ENCODE measurements around the gene L3MBTL3.

L3MBTL3 gene

DNA sequence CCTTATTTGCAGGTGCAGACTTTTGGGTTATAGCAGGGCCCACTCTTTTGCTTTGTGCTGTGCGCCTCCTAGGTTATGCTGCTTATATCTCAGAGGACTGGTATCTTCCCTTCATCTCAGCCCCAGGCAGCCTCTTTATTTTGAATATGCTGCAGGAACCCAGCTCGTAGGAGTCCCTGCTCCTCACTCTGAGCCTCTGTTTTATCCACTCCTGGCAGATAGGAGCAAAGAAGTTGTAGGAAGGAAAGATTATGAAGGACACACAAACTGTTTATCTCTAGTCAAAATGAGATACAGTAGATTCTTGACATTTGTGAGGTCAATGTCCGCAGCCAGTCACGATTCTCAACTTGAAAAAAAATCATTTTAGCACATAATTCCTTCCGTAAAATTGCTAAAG, 15.6 kb downstream of the L3MBTL3 start:
- TF ChIP-seq, protein P1, sequence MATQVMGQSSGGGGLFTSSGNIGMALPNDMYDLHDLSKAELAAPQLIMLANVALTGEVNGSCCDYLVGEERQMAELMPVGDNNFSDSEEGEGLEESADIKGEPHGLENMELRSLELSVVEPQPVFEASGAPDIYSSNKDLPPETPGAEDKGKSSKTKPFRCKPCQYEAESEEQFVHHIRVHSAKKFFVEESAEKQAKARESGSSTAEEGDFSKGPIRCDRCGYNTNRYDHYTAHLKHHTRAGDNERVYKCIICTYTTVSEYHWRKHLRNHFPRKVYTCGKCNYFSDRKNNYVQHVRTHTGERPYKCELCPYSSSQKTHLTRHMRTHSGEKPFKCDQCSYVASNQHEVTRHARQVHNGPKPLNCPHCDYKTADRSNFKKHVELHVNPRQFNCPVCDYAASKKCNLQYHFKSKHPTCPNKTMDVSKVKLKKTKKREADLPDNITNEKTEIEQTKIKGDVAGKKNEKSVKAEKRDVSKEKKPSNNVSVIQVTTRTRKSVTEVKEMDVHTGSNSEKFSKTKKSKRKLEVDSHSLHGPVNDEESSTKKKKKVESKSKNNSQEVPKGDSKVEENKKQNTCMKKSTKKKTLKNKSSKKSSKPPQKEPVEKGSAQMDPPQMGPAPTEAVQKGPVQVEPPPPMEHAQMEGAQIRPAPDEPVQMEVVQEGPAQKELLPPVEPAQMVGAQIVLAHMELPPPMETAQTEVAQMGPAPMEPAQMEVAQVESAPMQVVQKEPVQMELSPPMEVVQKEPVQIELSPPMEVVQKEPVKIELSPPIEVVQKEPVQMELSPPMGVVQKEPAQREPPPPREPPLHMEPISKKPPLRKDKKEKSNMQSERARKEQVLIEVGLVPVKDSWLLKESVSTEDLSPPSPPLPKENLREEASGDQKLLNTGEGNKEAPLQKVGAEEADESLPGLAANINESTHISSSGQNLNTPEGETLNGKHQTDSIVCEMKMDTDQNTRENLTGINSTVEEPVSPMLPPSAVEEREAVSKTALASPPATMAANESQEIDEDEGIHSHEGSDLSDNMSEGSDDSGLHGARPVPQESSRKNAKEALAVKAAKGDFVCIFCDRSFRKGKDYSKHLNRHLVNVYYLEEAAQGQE (IDR thresholded peaks at IDR 0.05; ENCODE audit: low read depth): no peak
- no peak for TF ChIP-seq YY1 (IDR thresholded peaks at IDR 0.05; ENCODE audit: low read depth)
- TF ChIP-seq CREB1 (IDR thresholded peaks at IDR 0.05; ENCODE audit: low read depth): no peak
- TF ChIP-seq, protein P2, sequence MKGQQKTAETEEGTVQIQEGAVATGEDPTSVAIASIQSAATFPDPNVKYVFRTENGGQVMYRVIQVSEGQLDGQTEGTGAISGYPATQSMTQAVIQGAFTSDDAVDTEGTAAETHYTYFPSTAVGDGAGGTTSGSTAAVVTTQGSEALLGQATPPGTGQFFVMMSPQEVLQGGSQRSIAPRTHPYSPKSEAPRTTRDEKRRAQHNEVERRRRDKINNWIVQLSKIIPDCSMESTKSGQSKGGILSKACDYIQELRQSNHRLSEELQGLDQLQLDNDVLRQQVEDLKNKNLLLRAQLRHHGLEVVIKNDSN (IDR thresholded peaks at IDR 0.05): no peak
- no peak for TF ChIP-seq ZBTB7A (IDR thresholded peaks at IDR 0.05; ENCODE audit: low read depth)
- no peak for TF ChIP-seq EP300 (IDR thresholded peaks at IDR 0.05; ENCODE audit: borderline replicate concordance)
- no peak for TF ChIP-seq FOXM1 (IDR thresholded peaks at IDR 0.05; ENCODE audit: borderline replicate concordance, low read depth)
- TF ChIP-seq, protein P3, sequence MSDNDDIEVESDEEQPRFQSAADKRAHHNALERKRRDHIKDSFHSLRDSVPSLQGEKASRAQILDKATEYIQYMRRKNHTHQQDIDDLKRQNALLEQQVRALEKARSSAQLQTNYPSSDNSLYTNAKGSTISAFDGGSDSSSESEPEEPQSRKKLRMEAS (IDR thresholded peaks at IDR 0.05): no peak
- no peak for TF ChIP-seq TEAD4 (IDR thresholded peaks at IDR 0.05)
- TF ChIP-seq TAF1 (IDR thresholded peaks at IDR 0.05; ENCODE audit: low read depth): no peak
- no peak for TF ChIP-seq EGR1 (IDR thresholded peaks at IDR 0.05)
- TF ChIP-seq RAD21 (IDR thresholded peaks at IDR 0.05; ENCODE audit: low read depth): no peak
- TF ChIP-seq TCF12 (IDR thresholded peaks at IDR 0.05; ENCODE audit: low read depth): no peak
- no peak for TF ChIP-seq CEBPB (IDR thresholded peaks at IDR 0.05)
- TF ChIP-seq NFIC (IDR thresholded peaks at IDR 0.05): no peak

DNA sequence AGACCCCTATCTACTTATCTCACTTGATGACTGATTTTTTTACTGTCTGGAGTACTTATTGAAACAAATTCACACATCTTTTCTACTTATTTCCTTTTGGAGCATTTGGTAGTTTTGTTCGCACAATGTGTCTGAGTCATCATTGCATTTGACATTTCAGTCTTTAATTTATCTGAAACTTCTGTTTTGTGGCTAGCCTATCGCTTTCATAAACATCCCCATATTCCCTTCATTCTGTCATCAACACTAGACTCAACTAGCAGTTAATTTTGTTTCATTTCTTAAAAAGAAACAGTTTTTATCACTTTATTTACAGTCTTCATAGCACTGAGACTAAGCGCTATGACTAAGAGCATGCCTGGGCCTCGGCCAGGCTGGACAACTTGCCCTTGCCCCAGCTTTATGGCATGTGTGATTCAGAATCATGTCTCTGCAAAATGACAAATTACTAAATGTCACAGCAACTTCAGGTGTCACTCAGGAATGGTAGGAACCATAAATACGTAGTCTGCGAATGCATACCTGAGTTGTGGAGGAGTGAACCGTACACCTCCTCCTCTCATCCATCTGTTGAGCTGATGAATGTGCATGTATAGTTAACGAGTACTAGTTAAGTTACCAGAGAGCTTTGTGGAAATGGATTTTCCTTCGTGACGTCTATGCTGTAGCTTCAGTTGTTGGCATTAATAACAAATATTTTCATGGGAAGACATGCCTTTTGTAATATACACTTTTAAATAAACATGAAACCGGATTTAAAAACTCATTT, 16.2 kb downstream of the L3MBTL3 start:
- TF ChIP-seq ZBTB7A (IDR thresholded peaks at IDR 0.05; ENCODE audit: low read depth): no peak
- TF ChIP-seq, protein P2 (IDR thresholded peaks at IDR 0.05): no peak
- TF ChIP-seq TCF12 (IDR thresholded peaks at IDR 0.05; ENCODE audit: low read depth): no peak
- TF ChIP-seq EGR1 (IDR thresholded peaks at IDR 0.05): no peak
- no peak for TF ChIP-seq CEBPB (IDR thresholded peaks at IDR 0.05)
- no peak for TF ChIP-seq EP300 (IDR thresholded peaks at IDR 0.05; ENCODE audit: borderline replicate concordance)
- no peak for TF ChIP-seq NFIC (IDR thresholded peaks at IDR 0.05)
- TF ChIP-seq FOXM1 (IDR thresholded peaks at IDR 0.05; ENCODE audit: borderline replicate concordance, low read depth): no peak
- TF ChIP-seq, protein P1 (IDR thresholded peaks at IDR 0.05; ENCODE audit: low read depth): no peak
- no peak for TF ChIP-seq TAF1 (IDR thresholded peaks at IDR 0.05; ENCODE audit: low read depth)
- TF ChIP-seq CREB1 (IDR thresholded peaks at IDR 0.05; ENCODE audit: low read depth): no peak
- TF ChIP-seq RAD21 (IDR thresholded peaks at IDR 0.05; ENCODE audit: low read depth): no peak
- TF ChIP-seq, protein P3 (IDR thresholded peaks at IDR 0.05): no peak
- TF ChIP-seq YY1 (IDR thresholded peaks at IDR 0.05; ENCODE audit: low read depth): no peak
- no peak for TF ChIP-seq TEAD4 (IDR thresholded peaks at IDR 0.05)

DNA sequence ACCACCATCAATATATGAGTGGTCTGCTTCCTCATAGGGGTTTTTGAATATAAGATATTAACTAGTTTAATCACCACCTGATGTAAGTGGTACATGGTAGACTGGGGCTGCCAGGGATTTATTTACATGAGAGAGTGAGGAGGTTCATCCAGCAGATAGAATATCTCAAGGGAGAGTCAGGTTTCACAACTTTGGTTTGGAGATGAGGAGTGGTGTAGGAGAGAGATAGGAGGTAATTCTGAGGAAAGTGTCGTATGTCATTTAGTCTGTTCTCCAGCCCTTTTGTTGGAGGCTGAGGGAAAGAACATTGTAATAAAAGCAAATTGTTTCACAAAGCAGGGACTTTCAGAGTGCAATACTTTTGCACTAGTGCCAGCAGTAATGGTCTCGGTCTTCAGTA, 16.8 kb downstream of the L3MBTL3 start:
- TF ChIP-seq NFIC (IDR thresholded peaks at IDR 0.05) (no peak), ZBTB7A (IDR thresholded peaks at IDR 0.05; ENCODE audit: low read depth) (no peak), TCF12 (IDR thresholded peaks at IDR 0.05; ENCODE audit: low read depth) (no peak), CREB1 (IDR thresholded peaks at IDR 0.05; ENCODE audit: low read depth) (no peak), TEAD4 (IDR thresholded peaks at IDR 0.05) (no peak), RAD21 (IDR thresholded peaks at IDR 0.05; ENCODE audit: low read depth) (no peak), CEBPB (IDR thresholded peaks at IDR 0.05) (no peak), EGR1 (IDR thresholded peaks at IDR 0.05) (no peak), YY1 (IDR thresholded peaks at IDR 0.05; ENCODE audit: low read depth) (no peak), EP300 (IDR thresholded peaks at IDR 0.05; ENCODE audit: borderline replicate concordance) (no peak), TAF1 (IDR thresholded peaks at IDR 0.05; ENCODE audit: low read depth) (no peak), FOXM1 (IDR thresholded peaks at IDR 0.05; ENCODE audit: borderline replicate concordance, low read depth) (no peak)
- TF ChIP-seq, protein P1 (IDR thresholded peaks at IDR 0.05; ENCODE audit: low read depth): no peak
- TF ChIP-seq, protein P2 (IDR thresholded peaks at IDR 0.05): no peak
- TF ChIP-seq, protein P3 (IDR thresholded peaks at IDR 0.05): no peak
